MG63 (cell line): ENCODE measurements around the gene ACTMAP. TPM values are rescaled to one million over a fixed set of nuclear protein-coding genes. Genes with fewer than 3 reads are reported as not detected.

ENCODE experiments used
- DNase-seq: peaks from one replicate; pipeline ENCODE4 v3.0.0-alpha.2; 2020
- H3K27me3 ChIP-seq: fragments of 250-450 bp; sonication (Bioruptor Pico); 2 replicates; pipeline ENCODE4 v1.5.1; 2020; ENCODE audit warnings: mild to moderate bottlenecking, moderate library complexity
- H3K36me3 ChIP-seq: fragments of 250-450 bp; sonication (Bioruptor Pico); 2 replicates; pipeline ENCODE4 v1.5.1; 2020; ENCODE audit warnings: mild to moderate bottlenecking, moderate library complexity
- H3K4me3 ChIP-seq: fragments of 250-450 bp; sonication (Bioruptor Pico); 2 replicates; pipeline ENCODE4 v1.5.1; 2020; ENCODE audit warnings: mild to moderate bottlenecking, moderate library complexity
- H3K9me3 ChIP-seq: fragments of 250-450 bp; sonication (Bioruptor Pico); 2 replicates; pipeline ENCODE4 v1.5.1; 2020; ENCODE audit warnings: mild to moderate bottlenecking, moderate library complexity
- total RNA-seq: library from RNA; depleted of rRNA; stranded (reverse); fragments of >200 nt; shearing (Covaris generic); gene quantifications from 2 replicates; pipeline ENCODE4 v1.2.3, GENCODE V29; 2014; ENCODE audit warnings: low replicate concordance

Gene ACTMAP
- total RNA-seq, 1 experiment from 2014 or later, result 0.95 TPM

GRCh38 chr19:40756502-40757110 lies 6.3 kb upstream of the ACTMAP start:
- H3K27me3 ChIP-seq, result no peaks in the 10 kb centered on the region
- peaks cover 89% of the 10 kb centered on the region for H3K36me3 ChIP-seq
- no peaks in the 10 kb centered on the region for H3K9me3 ChIP-seq
- DNase-seq, result no peak
- no peak overlapping the region for H3K4me3 ChIP-seq

- Histone ChIP-seq H3K36me3 (peaks cover 85% of the 10 kb centered on the region), H3K27me3 (no peaks in the 10 kb centered on the region), H3K4me3 (no peak overlapping the region), H3K9me3 (no peaks in the 10 kb centered on the region)
- no peak for DNase-seq
Measured at GRCh38 chr19:40755791-40756190, 5.5 kb upstream of the ACTMAP start.

- Histone ChIP-seq H3K4me3 (no peak overlapping the region), H3K36me3 (peaks cover 79% of the 10 kb centered on the region), H3K27me3 (no peaks in the 10 kb centered on the region), H3K9me3 (no peaks in the 10 kb centered on the region)
- no peak for DNase-seq
Measured at GRCh38 chr19:40755248-40755624, 5.0 kb upstream of the ACTMAP start.

GRCh38 chr19:40754611-40755247 lies 4.5 kb upstream of the ACTMAP start:
- Histone ChIP-seq H3K36me3 (peaks cover 74% of the 10 kb centered on the region), H3K9me3 (no peaks in the 10 kb centered on the region), H3K27me3 (no peaks in the 10 kb centered on the region), H3K4me3 (no peak overlapping the region)
- no peak for DNase-seq

GRCh38 chr19:40752257-40752781 lies 2.0 kb upstream of the ACTMAP start:
- DNase-seq, result no peak
- Histone ChIP-seq H3K27me3 (no peaks in the 10 kb centered on the region), H3K9me3 (no peaks in the 10 kb centered on the region), H3K36me3 (peaks cover 52% of the 10 kb centered on the region), H3K4me3 (peak overlapping the region; percentile 84)

GRCh38 chr19:40750874-40751537 lies 729 bp upstream of the ACTMAP start, which contains the start of gene SNRPA:
Gene SNRPA, plus strand, starts transcription at chr19:40751203. Its CDS starts 206 bp downstream, at chr19:40751409.
- Histone ChIP-seq H3K27me3 (no peaks in the 10 kb centered on the region), H3K4me3 (peak within 1 kb of the TSS; percentile 84), H3K9me3 (no peaks in the 10 kb centered on the region), H3K36me3 (peaks cover 40% of the 10 kb centered on the region)
- DNase-seq, result peak; percentile 99

- no peak overlapping the region for H3K4me3 ChIP-seq
- H3K27me3 ChIP-seq, result no peaks in the 10 kb centered on the region
- peaks cover 12% of the 10 kb centered on the region for H3K36me3 ChIP-seq
- no peaks in the 10 kb centered on the region for H3K9me3 ChIP-seq
- no peak for DNase-seq
Measured at GRCh38 chr19:40747536-40747935, 2.7 kb downstream of the ACTMAP start.

GRCh38 chr19:40745402-40745780 lies 4.9 kb downstream of the ACTMAP start:
- Histone ChIP-seq H3K36me3 (peaks cover 6% of the 10 kb centered on the region; the same call in 1 of the 2 replicates), H3K9me3 (no peaks in the 10 kb centered on the region), H3K27me3 (no peaks in the 10 kb centered on the region), H3K4me3 (no peak overlapping the region)
- DNase-seq, result peak; percentile 31

GRCh38 chr19:40744554-40745401 lies 5.5 kb downstream of the ACTMAP start:
- DNase-seq, result no peak
- H3K4me3 ChIP-seq, result no peak overlapping the region
- H3K27me3 ChIP-seq, result no peaks in the 10 kb centered on the region
- no peaks in the 10 kb centered on the region for H3K9me3 ChIP-seq
- H3K36me3 ChIP-seq, result peaks cover 10% of the 10 kb centered on the region

- no peak for DNase-seq
- peaks cover 17% of the 10 kb centered on the region for H3K36me3 ChIP-seq
- H3K4me3 ChIP-seq, result no peak overlapping the region
- H3K9me3 ChIP-seq, result no peaks in the 10 kb centered on the region
- no peaks in the 10 kb centered on the region for H3K27me3 ChIP-seq
Measured at GRCh38 chr19:40743926-40744325, 6.4 kb downstream of the ACTMAP start.

GRCh38 chr19:40742886-40743285 lies 7.4 kb downstream of the ACTMAP start:
- no peak overlapping the region for H3K4me3 ChIP-seq
- H3K9me3 ChIP-seq, result no peaks in the 10 kb centered on the region
- DNase-seq, result no peak
- peaks cover 26% of the 10 kb centered on the region for H3K36me3 ChIP-seq
- H3K27me3 ChIP-seq, result no peaks in the 10 kb centered on the region

- no peaks in the 10 kb centered on the region for H3K9me3 ChIP-seq
- no peak overlapping the region for H3K4me3 ChIP-seq
- no peaks in the 10 kb centered on the region for H3K27me3 ChIP-seq
- peaks cover 28% of the 10 kb centered on the region for H3K36me3 ChIP-seq
- no peak for DNase-seq
Measured at GRCh38 chr19:40742477-40742876, 7.8 kb downstream of the ACTMAP start.

- no peak for DNase-seq
- Histone ChIP-seq H3K36me3 (peaks cover 34% of the 10 kb centered on the region), H3K9me3 (no peaks in the 10 kb centered on the region), H3K27me3 (no peaks in the 10 kb centered on the region), H3K4me3 (no peak overlapping the region)
Measured at GRCh38 chr19:40741527-40742390, 8.5 kb downstream of the ACTMAP start.

- peak; percentile 26 for DNase-seq
- no peaks in the 10 kb centered on the region for H3K9me3 ChIP-seq
- H3K36me3 ChIP-seq, result peaks cover 37% of the 10 kb centered on the region
- no peak overlapping the region for H3K4me3 ChIP-seq
- H3K27me3 ChIP-seq, result no peaks in the 10 kb centered on the region
Measured at GRCh38 chr19:40740747-40741146, 9.5 kb downstream of the ACTMAP start.

GRCh38 chr19:40739871-40740703 lies 10.2 kb downstream of the ACTMAP start:
- no peak for DNase-seq
- Histone ChIP-seq H3K27me3 (no peaks in the 10 kb centered on the region), H3K9me3 (no peaks in the 10 kb centered on the region), H3K36me3 (peaks cover 43% of the 10 kb centered on the region), H3K4me3 (no peak overlapping the region)
